ENCODE measurements around the gene KCNC1. TPM values are rescaled to one million over a fixed set of nuclear protein-coding genes. Genes with fewer than 3 reads are reported as not detected.

The KCNC1 gene
- total RNA-seq, 4 donors from 2014 or later, result not detected

DNA sequence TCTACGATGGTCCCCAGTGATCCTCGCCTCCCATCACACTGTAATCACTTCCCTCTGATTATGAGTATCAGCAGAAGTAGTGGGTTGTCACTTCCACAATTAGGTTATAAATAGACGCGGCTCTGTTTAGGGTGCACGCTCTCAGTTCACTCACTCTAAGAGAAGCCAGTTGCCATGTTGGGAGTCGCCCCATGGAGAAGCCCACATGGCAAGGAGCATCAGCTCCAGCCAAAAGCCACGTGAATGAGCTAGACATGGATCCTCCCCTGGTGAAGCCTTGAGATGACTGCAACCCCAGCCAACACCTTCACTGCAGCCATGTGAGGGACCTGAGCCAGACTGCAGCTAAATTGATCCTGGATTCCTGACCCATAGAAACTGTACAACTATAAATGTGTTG lies 41.6 kb upstream of the KCNC1 start:
- Histone ChIP-seq H3K27ac (no peak overlapping the region), H3K27me3 (peaks cover 0 to 31% of the 10 kb centered on the region in 2 donors), H3K4me3 (no peak overlapping the region), H3K36me3 (no peaks in the 10 kb centered on the region), H3K9me3 (no peaks in the 10 kb centered on the region), H3K4me1 (no peaks in the 10 kb centered on the region)
- DNase-seq (ENCODE audit: low spot score in 2 of 2), result no peak
- no peak for TF ChIP-seq POLR2A (IDR thresholded peaks at IDR 0.05)
- TF ChIP-seq EP300 (IDR thresholded peaks at IDR 0.05), result no peak
- TF ChIP-seq, protein P1, sequence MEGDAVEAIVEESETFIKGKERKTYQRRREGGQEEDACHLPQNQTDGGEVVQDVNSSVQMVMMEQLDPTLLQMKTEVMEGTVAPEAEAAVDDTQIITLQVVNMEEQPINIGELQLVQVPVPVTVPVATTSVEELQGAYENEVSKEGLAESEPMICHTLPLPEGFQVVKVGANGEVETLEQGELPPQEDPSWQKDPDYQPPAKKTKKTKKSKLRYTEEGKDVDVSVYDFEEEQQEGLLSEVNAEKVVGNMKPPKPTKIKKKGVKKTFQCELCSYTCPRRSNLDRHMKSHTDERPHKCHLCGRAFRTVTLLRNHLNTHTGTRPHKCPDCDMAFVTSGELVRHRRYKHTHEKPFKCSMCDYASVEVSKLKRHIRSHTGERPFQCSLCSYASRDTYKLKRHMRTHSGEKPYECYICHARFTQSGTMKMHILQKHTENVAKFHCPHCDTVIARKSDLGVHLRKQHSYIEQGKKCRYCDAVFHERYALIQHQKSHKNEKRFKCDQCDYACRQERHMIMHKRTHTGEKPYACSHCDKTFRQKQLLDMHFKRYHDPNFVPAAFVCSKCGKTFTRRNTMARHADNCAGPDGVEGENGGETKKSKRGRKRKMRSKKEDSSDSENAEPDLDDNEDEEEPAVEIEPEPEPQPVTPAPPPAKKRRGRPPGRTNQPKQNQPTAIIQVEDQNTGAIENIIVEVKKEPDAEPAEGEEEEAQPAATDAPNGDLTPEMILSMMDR (IDR thresholded peaks at IDR 0.05), result no peak
- 76 to 84% methylated on average over 7 of the region's 7 CpGs for WGBS, 2 donors

DNA sequence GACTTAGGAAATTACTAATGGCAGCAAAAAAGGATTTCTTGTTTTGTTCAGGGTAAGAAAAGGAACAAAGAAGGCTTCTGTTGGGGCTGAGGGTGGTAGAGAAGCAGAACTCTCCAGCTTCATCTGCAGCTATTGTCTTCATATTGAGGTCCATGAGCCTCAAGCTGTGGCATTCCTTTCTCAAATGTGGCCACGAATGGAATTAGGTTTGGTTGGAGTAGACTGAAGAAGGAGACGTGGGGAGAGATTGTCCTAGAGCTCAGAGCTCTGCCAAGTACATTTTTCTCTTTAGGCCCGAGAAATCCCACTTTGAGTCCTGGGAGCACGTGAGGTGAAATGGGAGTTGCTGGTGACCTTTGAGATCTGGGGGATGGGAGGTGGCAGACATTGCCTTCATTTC lies 41.0 kb upstream of the KCNC1 start:
- WGBS, 2 donors, result 46 to 51% methylated on average over 4 of the region's 4 CpGs
- TF ChIP-seq POLR2A (IDR thresholded peaks at IDR 0.05), result no peak
- no peak for TF ChIP-seq EP300 (IDR thresholded peaks at IDR 0.05)
- TF ChIP-seq, protein P1 (IDR thresholded peaks at IDR 0.05), result no peak

DNA sequence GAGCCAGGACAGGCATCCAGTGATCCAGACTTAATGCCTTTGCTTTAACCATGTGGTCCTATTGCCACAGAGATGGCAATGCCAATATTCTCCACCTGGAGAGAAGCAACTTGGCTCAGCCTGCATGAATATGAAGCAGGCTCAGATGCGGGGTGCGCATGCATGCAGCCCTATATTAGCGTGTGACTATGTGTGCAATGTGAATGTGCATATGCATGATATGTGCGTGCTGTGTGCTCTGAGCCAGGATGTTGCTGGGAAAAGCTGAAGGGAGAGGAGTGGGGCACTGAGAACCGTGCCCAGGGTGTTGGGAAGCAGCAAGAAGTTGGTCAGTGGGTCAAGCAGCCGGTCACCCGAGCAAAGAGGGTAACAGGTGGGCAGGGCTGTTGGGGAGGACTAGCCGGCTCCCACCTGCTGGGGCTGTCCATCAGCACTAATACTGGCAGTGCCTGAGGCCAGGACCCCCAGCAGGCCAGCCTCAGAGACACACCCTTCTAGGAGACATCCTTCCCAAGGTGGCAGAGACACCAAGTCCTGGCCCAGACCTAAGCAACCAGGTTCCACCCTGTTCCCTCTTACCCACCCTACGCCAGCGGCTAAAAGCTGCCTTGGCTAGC lies 40.0 kb upstream of the KCNC1 start:
- H3K4me1 ChIP-seq, result no peaks in the 10 kb centered on the region
- WGBS, 2 donors, result 81 to 88% methylated on average over 8 to 10 of the region's 10 CpGs
- no peak overlapping the region for H3K27ac ChIP-seq
- no peaks in the 10 kb centered on the region for H3K36me3 ChIP-seq
- TF ChIP-seq EP300 (IDR thresholded peaks at IDR 0.05), result no peak
- H3K27me3 ChIP-seq, result peaks cover 0 to 31% of the 10 kb centered on the region in 2 donors
- no peak overlapping the region for H3K4me3 ChIP-seq
- H3K9me3 ChIP-seq, result no peaks in the 10 kb centered on the region
- DNase-seq (ENCODE audit: low spot score in 2 of 2), result no peak

More for the DNA sequence above, 41.0 kb upstream of the KCNC1 start:
- Histone ChIP-seq H3K36me3 (no peaks in the 10 kb centered on the region), H3K27ac (no peak overlapping the region), H3K27me3 (peaks cover 0 to 31% of the 10 kb centered on the region in 2 donors), H3K4me1 (no peaks in the 10 kb centered on the region), H3K4me3 (no peak overlapping the region), H3K9me3 (no peaks in the 10 kb centered on the region)
- no peak for DNase-seq (ENCODE audit: low spot score in 2 of 2)

DNA sequence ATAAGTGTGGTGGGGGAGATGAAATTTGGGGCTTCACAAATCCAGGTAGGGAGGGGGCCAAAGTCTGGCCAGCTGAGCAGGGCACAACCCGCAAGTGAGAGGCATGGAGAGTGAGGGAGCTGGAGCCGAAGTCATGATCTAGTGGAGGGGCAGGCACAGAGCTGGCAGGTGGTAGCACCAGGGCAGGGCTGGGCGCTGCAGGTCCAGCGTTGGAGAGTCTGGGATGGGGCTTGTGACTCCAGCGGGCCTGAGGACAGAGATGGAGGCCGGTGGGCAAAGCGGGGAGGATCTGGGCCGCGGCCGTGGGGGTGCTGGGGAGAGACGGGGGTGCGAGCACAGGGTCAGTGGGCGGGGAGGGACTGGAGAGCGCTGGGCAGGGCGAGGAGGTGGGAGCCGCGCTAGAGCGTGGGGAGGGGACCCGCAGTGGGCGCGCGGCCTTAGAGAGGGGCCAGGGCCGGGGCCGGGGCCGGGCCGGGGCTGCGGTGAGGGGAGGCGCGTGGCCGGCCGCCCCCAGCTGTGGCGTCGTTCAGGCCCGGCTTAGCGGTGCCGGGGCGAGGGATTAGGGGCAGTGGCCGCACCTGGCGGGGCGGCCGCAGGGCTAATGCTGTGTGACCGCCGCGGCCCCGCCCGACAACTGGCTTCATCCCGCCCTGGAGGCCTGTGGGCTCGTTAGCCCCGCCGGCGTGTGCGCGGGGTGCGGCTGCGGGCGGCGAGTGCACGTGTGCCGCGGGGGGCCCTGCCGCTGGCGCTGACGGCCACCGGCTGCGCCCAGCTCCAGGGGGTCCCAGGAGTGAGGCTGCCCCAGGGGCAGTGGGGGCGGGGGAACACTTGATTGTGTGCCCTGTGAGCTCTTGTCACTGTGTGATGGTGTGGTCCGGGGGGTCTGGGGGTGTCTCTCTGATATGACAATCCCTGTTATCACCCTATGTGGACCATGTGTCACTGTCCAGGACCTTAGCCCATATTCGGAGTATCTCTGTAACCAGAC lies 38.8 kb upstream of the KCNC1 start:
- no peak overlapping the region for H3K27ac ChIP-seq
- H3K4me1 ChIP-seq, result no peaks in the 10 kb centered on the region
- no peaks in the 10 kb centered on the region for H3K9me3 ChIP-seq
- no peak overlapping the region for H3K4me3 ChIP-seq
- 9 to 22% methylated on average over 13 to 41 of the region's 68 CpGs for WGBS, 2 donors
- H3K27me3 ChIP-seq, result peaks cover 0 to 31% of the 10 kb centered on the region in 2 donors
- no peaks in the 10 kb centered on the region for H3K36me3 ChIP-seq
- no peak for DNase-seq (ENCODE audit: low spot score in 2 of 2)
- TF ChIP-seq, protein P1 (IDR thresholded peaks at IDR 0.05), result no peak
- TF ChIP-seq EP300 (IDR thresholded peaks at IDR 0.05) (no peak), POLR2A (IDR thresholded peaks at IDR 0.05) (no peak)

DNA sequence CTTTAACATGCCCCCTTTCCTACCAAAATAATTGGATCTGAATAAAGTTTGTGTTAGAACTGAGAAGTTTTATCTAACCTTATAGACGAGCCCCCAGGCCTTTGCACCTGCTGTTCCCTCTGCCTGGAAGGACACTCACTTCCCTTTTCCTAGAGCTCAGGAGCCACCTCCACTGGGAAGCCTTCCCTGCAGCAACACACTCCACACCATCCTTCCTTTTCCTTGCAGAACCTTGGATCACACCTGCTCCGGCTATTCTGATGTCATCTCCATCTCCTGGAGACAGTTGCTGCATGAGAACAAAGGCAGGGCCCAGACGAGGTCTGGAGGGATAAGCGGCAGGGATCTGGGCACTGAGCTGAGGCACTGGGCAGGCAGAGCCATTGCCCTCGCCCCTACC lies 37.8 kb upstream of the KCNC1 start:
- no peak overlapping the region for H3K27ac ChIP-seq
- H3K9me3 ChIP-seq, result no peaks in the 10 kb centered on the region
- DNase-seq (ENCODE audit: low spot score in 2 of 2), result no peak
- 79 to 83% methylated on average over 5 of the region's 5 CpGs for WGBS, 2 donors
- no peaks in the 10 kb centered on the region for H3K4me1 ChIP-seq
- H3K4me3 ChIP-seq, result no peak overlapping the region
- H3K36me3 ChIP-seq, result no peaks in the 10 kb centered on the region
- TF ChIP-seq, protein P1 (IDR thresholded peaks at IDR 0.05), result no peak
- no peak for TF ChIP-seq EP300 (IDR thresholded peaks at IDR 0.05)
- peaks cover 0 to 31% of the 10 kb centered on the region in 2 donors for H3K27me3 ChIP-seq

Data from tibial nerve (tissue), 4 donors.